Left hindlimb (tissue), 1 donor: ENCODE results near the gene CABYR.
"Not testable (repeated sequence)": the region's sequence is repeated elsewhere in the genome, so short reads cannot be mapped to it uniquely, and the experiment has no call there.

Source experiments
- DNase-seq: peaks from one replicate; pipeline ENCODE4 v3.0.0-alpha.2; 2018

Gene CABYR

DNA sequence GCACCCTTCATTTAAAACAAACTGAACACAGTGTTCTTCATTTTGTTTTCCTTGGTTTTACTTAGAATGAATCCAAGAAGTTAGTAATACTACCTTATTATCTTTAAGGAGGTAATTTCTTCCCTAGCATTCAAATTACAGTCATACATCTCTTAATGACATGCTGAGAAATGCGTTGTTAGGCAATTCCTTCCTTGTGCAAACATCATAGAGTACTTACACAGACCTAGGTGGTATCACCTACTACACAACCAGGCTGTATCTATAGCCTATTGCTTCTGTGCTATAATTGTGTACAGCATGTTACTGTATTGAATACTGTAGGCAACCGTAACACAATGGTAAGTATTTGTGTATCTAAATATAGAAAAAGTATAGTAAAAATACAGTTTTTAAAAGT lies 8.4 kb upstream of the CABYR start:
- DNase-seq: no peak

DNA sequence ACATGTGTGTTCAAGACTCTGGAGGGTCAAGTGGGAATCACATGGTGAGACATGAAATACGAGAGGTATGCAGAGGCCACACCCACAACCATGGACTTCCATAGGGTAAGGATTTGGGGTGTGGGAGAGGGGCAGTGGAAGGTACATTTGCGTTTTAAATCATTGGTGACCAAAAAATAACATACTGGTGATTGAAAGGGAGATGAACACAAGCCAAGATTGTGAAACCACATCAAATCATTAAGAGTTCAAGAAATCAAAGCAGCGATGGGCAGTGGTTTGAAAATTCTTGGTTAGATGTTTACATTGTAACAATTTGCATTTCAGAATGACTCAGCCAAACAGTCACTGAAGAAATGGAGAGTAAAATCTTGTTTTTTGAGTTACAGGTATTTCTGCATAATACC lies 1.9 kb upstream of the CABYR start:
- no peak for DNase-seq

DNA sequence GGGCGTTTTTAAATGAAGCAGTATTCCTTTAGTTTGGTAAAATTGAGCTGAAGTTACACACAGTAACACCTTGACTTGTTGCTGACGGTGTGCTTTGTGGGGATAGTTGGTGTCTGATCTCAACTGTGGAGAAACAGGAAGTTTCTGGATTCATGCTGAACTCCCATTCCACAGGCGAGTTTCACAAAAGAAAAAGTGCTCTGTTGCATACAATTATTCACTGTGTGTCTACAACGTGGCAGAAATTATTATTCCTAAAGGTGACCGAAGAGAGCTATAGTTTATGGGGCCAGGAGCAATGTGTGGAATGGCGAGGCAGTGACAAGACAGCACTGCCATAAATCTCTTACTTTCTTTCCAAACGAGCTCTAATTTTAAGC lies 463 bp upstream of the CABYR start:
- DNase-seq: no peak

DNA sequence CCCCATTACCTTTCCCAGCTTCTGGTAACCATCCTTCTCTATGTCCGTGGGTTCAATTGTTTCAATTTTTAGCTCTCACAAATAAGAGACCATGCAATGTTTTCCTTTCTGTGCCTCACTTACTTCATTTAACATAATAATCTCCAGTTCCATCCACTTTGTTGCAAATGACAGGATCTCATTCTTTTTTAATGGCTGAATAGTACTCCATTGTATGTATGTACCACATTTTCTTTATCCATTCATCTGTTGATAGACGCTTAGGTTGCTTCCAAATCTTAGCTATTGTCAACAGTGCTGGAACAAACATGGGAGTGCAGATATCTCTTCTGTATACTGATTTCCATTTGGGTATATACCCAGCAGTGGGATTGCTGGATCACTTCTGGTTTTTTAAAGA lies 1.8 kb downstream of the CABYR start:
- DNase-seq: no peak

- no peak for DNase-seq
Observed at GRCh38 chr18:24142376-24142775, 3.5 kb downstream of the CABYR start.

DNA sequence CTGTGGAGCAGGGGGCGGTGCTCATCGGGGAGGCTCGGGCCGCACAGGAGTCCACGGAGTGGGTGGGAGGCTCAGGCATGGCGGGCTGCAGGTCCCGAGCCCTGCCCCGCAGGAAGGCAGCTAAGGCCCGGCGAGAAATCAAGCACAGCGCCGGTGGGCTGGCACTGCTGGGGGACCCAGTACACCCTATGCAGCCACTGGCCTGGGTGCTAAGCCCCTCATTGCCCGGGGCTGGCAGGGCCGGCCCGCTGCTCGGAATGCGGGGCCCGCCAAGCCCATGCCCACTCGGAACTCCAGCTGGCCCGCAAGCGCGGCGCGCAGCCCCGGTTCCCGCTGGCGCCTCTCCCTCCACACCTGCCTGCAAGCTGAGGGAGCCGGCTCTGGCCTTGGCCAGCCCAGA lies 10.7 kb downstream of the CABYR start:
- not testable (repeated sequence) for DNase-seq

- no peak for DNase-seq
Observed at GRCh38 chr18:24153397-24153796, 14.5 kb downstream of the CABYR start.

- DNase-seq: no peak
Observed at GRCh38 chr18:24157855-24158254, 19.0 kb downstream of the CABYR start.

DNA sequence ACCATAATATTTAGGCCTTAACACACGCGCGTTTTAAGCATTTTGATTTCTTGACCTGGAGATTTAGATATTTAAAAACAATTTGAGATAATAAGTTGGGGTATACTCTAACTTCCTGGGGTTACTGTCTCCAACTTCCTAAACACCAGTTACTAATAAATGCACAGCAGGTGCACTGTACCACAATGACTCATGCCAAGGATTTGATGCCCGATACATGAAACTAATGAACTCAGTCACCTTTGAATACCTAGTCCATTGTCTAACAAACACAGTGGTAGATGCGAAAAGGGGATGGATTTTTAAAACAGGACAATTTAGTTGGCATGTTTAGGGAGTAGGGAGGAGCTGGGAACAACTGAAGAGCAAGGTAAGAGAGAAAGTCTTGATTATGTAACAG lies 21.2 kb downstream of the CABYR start:
- DNase-seq: no peak

- no peak for DNase-seq
Observed at GRCh38 chr18:24161304-24161703, 22.4 kb downstream of the CABYR start.

- DNase-seq: no peak
Observed at GRCh38 chr18:24168496-24168895, 29.6 kb downstream of the CABYR start.

- no peak for DNase-seq
Observed at GRCh38 chr18:24170360-24170759, 31.5 kb downstream of the CABYR start.

GRCh38 chr18:24173997-24174396 lies 35.1 kb downstream of the CABYR start:
- no peak for DNase-seq

DNA sequence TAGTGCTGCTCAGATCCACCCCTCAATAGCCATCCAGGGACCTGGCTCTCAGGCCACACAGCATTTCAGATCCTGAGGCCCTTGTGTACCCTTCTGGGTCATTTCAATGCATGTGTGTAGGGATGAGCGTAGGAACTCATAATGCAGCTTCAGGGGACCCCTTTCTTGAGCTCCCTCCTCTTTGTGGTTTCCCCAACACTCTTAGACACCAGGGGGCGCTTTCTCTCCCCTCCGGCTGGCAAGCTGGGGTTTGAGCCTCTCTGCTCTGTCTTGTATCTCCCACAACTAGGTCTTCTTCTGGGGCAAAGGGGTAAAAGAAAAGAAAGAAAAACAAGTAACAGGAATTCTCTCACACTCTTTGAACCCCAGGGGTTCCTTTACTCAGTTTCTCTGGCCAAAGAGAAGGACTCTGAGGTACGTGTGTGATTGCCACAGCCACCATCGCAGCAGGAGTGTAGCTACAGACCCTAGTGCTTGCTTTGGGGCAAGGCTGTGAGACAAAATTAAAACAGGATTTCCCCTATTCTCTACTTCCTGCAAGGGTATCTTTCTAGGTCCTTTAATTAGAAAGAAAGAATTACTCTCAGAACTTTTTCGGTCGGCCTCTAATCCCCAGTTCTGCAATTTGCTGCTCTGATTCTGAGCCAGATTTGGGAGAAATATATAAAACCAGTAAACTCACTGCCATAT lies 38.0 kb downstream of the CABYR start:
- DNase-seq: peak; percentile 54

DNA sequence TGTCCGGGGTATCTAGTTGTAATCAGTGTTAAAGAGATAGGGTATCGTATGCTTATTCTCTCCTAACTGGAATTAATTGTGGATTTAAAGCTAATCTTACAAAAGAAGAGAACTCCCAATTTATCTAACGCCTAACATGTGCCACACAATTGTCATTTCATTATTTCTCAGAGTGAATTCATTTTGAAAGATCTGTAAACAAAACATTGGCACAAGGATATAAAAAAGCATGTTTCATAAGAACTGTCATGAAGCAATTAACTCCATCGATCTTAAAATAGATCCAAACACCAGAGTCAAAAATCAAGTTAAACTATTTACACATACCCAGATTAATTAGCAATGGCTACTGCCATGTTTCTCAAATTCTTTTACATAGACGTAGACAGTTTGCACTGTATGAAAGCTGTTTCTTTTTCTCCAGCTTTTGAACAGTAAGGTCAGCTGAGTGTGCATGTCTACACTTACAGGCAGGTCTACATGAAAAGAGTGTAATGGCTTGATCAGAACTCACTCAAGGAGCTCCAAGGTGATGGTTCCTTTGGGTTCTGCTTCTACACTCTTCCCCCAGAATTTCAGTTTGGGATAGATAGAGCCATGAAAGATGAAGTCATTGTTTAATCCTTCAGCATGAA lies 38.8 kb downstream of the CABYR start:
- DNase-seq: no peak

DNA sequence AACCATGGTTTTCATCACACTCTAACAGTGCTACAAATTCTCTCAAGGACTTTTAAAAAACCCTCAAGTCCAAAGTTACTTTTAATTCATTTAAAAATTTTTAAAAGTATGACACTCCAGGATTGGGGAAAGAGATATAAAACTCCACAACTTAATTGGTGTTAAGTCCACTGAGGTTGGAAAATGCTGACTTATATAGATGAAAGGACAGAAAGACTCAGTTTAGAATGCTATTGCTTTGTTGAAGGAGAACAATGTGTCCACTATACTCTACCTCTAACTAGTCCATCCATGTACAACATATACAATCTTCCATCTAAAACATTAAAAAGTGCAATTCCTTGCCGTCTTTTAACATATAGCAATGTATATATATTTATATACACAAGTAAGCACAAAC lies 41.2 kb downstream of the CABYR start:
- no peak for DNase-seq

DNA sequence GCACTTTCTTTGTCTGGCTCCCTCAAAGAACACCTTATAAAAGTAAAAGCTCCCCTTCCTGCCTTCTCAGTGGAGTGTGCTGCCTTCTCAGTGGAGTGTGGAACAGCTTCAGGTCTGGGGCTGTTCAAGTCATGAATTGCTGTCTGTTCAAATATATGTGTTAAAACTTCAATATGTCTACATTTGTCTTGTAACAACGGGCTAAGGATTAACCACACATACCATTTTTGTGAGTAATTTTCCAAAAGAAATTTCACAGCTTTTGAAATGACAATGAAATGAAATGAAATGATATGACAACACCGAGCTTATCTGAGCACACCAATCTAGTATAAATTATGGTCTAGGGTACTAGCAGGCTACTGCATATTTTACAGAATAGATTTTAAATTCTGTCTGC lies 42.9 kb downstream of the CABYR start:
- no peak for DNase-seq

DNA sequence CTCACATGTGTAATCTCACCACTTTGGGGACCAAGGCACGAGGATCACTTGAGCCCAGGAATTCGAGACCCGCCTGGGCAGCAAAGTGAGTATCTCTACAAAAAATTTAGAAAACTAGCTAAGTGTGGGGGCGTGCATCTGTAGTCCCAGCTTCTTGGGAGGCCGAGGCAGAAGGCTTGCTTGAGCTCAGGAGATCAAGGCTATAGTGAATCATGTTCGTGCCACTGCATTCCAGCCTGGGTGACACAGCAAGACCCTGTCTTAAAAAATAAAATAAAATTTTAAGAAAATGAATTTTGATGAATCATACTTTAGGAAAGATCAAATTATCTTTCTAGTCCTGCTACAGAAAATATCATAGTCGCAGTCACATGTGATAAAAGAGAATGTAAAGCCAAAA lies 46.9 kb downstream of the CABYR start:
- no peak for DNase-seq

DNA sequence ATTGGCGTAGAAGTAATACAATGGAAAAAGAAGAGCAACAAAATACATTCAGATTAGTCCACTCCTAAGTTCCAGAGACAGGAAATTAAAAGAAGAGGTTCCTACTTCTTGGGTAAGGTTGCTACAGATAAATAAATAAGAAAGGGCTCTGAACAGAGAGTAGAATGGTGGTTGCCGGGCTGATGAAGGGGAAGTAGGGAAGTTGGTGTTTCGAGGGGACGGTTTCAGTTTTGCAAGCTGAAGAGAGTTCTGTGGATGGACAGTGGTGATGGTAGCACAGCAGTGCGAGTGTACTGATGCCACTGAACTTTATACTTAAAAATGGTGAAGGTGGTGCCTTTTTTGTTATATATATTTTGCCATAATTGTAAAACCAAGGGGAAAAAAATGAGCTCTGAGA lies 48.2 kb downstream of the CABYR start:
- no peak for DNase-seq

DNA sequence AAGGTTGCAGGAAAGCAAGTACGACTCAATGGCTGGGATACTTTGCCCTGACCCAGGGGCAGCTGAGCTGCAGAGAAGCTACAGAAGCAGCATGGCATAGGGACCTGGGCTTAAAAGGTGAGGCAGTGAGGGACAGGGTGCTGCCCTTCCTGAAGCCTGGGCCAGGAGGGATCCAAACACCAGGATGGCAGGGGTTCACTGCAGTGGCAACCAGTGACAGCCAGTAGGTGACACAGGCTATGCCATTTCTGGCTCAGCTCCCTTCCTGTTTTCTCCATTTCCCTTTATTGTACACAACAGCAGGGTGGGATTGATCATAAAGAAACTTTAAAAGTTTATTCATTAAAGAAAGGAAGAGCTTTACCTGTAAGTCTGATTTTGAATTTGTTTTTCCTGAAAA lies 48.8 kb downstream of the CABYR start:
- DNase-seq: no peak

DNA sequence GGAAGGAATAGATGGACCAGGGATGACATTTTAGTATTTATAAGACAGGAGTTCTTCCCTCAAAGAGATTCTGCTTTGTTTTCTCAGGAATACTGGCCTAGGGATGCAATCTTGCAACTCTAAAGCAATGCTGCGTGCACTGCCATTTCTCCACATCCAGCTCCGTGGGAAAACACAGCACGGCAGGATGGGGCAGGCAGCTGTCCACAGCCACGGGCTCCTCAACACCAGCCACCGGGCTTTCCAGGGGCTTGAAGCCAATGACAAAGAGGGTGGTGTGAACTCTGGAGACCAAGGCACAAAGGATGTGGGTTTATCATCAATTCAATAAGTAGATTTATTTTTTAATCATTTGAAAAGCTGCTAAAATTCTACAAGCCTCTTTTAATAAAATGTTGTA lies 49.3 kb downstream of the CABYR start:
- DNase-seq: no peak

DNA sequence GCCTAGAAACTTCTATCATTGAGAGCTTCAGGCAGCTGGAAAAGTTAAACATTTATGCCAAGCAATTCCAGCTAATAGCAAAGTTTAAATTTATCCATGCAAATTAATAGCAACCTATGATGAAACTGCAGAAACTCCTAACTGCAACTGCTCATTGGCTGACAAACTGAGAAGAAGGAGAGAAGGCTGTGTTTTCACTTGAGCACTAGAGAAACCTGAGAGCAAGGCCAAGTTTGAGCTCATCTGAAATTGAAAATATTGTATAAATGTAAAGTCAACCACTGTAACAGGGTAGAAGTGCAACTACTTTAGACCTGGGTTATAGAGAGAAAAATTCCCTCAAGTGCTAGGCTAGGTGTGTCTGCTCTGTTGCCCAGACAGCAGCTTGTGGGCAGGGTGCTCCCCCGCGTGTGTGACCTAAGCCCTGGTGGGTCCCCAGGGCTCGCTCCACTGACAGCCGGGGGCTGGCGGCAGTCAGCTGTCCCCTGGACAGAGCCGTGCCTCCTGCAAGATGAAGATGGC lies 50.2 kb downstream of the CABYR start:
- no peak for DNase-seq

- no peak for DNase-seq
Observed at GRCh38 chr18:24189664-24190346, 50.9 kb downstream of the CABYR start.

DNA sequence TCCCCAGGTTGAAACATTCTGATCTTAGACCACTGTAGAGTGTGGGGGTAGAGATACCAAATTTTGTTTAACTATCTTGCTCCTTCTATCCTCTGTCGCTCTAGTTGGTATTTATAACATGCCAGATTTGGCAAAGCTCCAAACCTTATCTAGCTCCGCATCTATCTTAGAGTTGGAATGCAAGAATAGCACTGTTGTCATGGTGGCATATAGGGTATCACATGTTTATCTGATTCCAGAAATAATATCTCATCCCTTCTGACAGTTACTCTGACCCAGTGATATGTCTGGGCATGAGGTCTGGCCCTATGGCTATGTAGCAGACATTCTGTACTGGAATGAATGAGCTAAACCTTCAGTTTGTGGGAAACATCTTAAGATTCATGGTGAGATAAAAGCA lies 51.7 kb downstream of the CABYR start:
- DNase-seq: no peak
